AG04449 (cell line): Measurements from ENCODE around the gene ENTPD2.

Experiments
- CTCF ChIA-PET: fragments of 350-600 bp; formaldehyde crosslinking; extraction: SDS; loops from one replicate; lab custom pipeline; 2021; ENCODE audit warnings: antibody characterized with exemption; lab: Yijun Ruan, JAX
- POLR2A ChIA-PET: fragments of 400-600, 350-600 bp; formaldehyde crosslinking; extraction: SDS; loops from one replicate; lab custom pipeline; 2020; ENCODE audit warnings: antibody characterized with exemption, inconsistent platforms; lab: Yijun Ruan, JAX
- DNase-seq: peaks from one replicate; pipeline ENCODE4 v3.0.0-alpha.2; 2010; ENCODE audit warnings: low read depth, low spot score
- H3K4me3 ChIP-seq: 2 replicates; pipeline ENCODE4 v1.5.1; 2011; ENCODE audit warnings: low read depth, mild to moderate bottlenecking, control low read depth, low read length
- TF ChIP-seq, protein P1 (sequence below): IDR thresholded peaks from one replicate; pipeline ENCODE4 v1.5.1; 2011; ENCODE audit warnings: mild to moderate bottlenecking, moderate library complexity, low read length, control low read depth, inconsistent platforms; ENCODE audit not compliant: insufficient read depth; ENCODE audit errors: missing control alignments

The ENTPD2 gene

DNA sequence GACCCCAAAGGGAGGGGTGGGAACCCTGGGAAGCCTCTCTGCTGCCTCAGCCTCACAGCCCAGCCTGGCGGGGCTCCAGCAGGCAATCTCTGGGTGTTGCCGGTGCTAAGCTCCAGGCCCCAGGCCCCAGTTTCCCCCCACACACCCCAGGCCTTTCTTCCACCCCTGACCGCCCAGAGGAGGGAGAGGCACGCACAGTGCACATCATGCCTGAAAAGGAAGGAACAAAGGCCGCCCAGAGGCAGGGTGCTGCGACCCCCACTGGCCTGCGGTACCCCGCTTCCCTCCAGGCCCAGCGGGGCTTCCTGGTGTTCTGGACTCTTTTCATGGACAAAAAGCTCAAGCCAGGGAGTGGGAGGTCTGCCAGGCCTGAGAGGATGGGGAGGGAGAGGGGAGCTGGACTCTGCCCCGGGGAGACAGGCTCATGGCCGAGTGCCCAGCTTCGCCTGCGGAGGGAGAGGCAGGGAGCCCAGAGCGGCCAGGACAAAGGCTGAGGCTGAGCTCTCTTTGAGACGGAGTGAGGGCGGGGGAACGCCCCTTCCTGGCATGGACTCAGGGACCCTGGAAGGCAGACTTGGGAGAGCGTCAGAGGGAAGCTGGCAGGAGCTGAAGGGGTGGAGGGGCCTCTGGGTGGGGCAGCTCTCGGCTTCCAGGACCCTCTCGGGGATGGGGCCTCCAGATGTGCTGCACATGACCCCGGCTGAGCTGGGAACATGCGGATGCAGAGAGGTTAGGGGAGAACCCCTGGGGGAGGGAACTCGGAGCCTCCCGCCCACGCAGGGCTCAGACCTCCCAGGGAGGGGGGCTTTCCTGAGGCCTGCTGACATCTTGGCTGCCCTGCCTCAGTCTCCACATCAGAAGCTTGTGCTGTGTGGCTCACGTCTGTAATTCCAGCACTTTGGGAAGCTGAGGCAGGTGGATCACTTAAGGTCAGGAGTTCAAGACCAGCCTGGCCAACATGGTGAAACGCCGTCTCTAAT is 1.8 kb upstream of the ENTPD2 start:
- DNase-seq: no peak
- TF ChIP-seq, protein P1, sequence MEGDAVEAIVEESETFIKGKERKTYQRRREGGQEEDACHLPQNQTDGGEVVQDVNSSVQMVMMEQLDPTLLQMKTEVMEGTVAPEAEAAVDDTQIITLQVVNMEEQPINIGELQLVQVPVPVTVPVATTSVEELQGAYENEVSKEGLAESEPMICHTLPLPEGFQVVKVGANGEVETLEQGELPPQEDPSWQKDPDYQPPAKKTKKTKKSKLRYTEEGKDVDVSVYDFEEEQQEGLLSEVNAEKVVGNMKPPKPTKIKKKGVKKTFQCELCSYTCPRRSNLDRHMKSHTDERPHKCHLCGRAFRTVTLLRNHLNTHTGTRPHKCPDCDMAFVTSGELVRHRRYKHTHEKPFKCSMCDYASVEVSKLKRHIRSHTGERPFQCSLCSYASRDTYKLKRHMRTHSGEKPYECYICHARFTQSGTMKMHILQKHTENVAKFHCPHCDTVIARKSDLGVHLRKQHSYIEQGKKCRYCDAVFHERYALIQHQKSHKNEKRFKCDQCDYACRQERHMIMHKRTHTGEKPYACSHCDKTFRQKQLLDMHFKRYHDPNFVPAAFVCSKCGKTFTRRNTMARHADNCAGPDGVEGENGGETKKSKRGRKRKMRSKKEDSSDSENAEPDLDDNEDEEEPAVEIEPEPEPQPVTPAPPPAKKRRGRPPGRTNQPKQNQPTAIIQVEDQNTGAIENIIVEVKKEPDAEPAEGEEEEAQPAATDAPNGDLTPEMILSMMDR: no peak
- no peak overlapping the region for H3K4me3 ChIP-seq
- CTCF ChIA-PET: interaction anchor here (1.2 to 21.0 kb wide), 8 partner anchors 4 to 267 kb away, joined by 3 to 364 read pairs (median 4); partner anchors contain the start of genes ABCA2, ENTPD2, FUT7 and NPDC1
- POLR2A ChIA-PET: interaction anchor here (1.1 kb wide), 1 partner anchor 185 kb away, joined by 3 read pairs; the partner anchor contains the start of gene TUBB4B

DNA sequence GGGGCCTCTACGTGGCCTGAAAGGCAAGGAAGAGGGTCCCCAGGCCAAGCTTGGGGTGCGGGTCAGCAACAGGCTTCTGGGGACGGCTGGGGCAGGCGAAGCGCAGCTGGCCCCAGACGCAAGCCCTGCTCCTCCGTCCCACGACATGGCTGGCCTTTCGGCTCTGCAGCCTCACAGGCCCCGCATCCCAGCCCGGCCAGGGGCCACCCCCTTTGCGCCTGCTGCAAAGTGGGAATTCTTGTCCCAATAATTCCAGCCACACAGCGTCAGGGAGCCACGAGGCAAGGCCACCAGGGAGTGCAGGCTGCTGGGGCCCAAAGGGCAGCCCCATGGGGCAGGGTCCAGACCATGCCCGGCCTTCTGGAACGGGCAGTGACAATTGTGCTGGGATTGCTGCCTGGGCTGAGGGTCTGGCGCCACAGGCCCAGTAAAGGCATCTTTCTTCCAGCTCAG is 1.1 kb upstream of the ENTPD2 start:
- CTCF ChIA-PET: interaction anchor here (1.2 to 21.0 kb wide), 6 partner anchors 4 to 182 kb away, joined by 3 to 364 read pairs (median 158); partner anchors contain the start of genes ABCA2, ENTPD2, FUT7 and NPDC1
- POLR2A ChIA-PET: no interaction called here
- no peak for DNase-seq
- TF ChIP-seq, protein P1: no peak
- no peak overlapping the region for H3K4me3 ChIP-seq

DNA sequence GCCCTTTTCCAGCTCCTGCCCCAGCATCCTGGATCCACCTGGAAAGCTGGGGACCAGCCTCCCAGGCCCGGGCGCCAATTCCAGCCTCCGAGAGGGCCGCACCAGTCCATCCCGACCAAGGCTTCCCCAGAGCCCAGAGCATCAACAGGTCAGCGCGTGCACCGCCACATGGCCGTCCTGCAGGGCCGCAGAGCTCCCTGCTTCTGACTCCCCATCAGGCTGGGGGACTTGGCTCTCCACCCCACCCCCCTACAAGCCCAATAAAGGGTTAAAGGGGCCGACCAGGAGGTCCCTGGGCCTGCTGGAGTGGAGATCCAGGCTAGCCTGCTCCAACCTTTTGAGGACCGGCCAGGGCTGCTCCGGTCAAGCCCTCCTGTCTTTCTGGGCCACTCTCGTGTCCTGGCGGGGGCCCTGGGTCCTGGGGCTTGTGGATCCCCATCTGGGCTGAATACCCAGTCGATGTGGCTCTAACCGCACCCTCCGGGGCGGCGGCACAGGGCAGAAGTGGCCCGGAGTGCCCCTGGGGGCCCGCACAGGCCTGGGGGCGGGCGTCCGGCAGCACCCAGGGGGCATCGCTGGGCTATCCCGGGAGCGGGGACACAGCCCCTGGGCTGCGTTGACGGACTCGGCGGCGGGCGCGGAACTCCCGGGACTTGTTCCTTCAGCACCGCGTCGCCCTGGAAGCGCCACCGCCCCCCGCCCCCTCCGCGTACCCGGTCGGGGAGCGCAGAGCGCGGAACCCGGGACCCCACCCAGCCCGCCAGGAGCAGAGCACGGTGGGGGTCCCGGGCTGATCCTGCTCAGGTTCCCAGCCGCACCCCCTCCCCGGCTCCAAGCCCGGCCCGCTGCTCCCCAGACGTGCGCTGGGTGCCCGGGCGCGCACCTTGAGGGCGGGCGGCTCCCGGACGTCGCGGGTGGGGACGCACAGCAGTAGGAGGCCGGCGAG is 590 bp downstream of the ENTPD2 start:
- no peak overlapping the region for H3K4me3 ChIP-seq
- ChIA-PET POLR2A (no interaction called here), CTCF (interaction anchor here (1.1 to 21.0 kb wide), 3 partner anchors 9 to 22 kb away, joined by 3 to 364 read pairs (median 310); partner anchors contain the start of genes ABCA2, FUT7 and SAPCD2)
- DNase-seq: no peak
- TF ChIP-seq, protein P1: no peak

DNA sequence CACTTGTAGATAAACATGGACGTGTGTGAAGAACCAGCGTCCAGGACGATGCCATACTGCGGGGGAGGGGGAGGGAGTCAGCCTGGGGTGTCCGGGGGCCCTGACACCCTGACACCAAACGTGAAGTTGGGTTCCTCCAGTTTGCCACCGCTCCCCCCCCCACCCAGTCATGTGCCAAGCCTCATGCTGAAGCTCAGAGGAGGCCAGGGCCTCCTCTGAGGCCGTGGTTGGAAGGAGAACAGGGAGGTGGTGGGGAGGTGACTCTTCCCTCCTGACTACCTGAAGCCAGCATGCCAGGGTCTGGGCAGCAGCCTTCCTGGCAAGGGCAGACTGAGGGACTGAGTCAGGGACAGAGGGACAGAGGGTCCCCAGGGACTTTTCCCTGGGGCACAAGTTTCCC is 1.6 kb downstream of the ENTPD2 start:
- ChIA-PET POLR2A (no interaction called here), CTCF (interaction anchor here (0.8 to 21.0 kb wide), 4 partner anchors 8 to 21 kb away, joined by 3 to 364 read pairs (median 156); partner anchors contain the start of genes ABCA2, FUT7 and SAPCD2)
- TF ChIP-seq, protein P1: no peak
- no peak for DNase-seq
- no peak overlapping the region for H3K4me3 ChIP-seq

DNA sequence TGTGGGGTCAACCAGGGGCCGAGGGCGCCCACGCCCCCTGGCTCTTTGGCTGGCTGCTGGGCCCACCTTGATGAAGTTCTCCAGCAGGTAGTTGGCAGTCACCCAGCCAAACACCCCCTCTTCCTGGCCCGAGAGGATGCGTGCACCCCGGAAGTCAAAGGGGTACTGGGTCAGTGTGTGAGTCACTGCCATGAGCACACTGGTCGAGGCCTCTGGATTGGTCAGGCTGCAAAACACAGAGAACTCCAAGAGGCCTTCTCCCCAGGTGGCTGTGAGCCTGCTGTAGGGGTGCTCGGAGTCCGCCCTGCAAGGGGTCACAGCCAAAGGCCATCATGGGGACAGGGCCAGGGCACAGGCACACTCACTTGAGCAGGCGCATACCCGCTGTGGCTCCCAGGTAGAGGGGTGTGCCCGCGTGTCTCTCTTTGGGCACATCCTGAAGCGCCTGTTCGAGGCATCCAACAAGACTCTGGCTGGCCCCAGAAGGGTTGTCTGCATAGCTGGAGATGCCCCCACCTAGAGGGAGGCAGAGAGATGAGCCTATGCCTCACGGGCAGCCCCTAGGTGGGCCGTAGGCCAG is 2.6 kb downstream of the ENTPD2 start:
- CTCF ChIA-PET: interaction anchor here (0.8 to 21.0 kb wide), 3 partner anchors 9 to 20 kb away, joined by 3 to 364 read pairs (median 310); partner anchors contain the start of genes ABCA2, FUT7 and SAPCD2
- POLR2A ChIA-PET: no interaction called here
- DNase-seq: no peak
- TF ChIP-seq, protein P1: no peak
- no peak overlapping the region for H3K4me3 ChIP-seq
